Heart left ventricle (tissue), 13 donors: ENCODE results near the gene CNGA2.

ENCODE experiments used
- CTCF ChIP-seq, 12 donors: fragments of 200-600 bp; sonication (generic) in 4 of 12; IDR thresholded peaks; one replicate each; pipeline versions ENCODE4 v1.5.0 to v1.8.0; 2018 to 2022; ENCODE audit warnings: antibody characterized with exemption in 12 of 12, mild to moderate bottlenecking in 5 of 12
- POLR2A ChIP-seq, 2 donors: fragments of 450-650 bp; IDR thresholded peaks; one replicate each; pipeline ENCODE4 v1.6.1; 2017; ENCODE audit warnings: antibody characterized with exemption in 2 of 2, mild to moderate bottlenecking in 2 of 2, moderate library complexity in 2 of 2
- donor health status: ischemic (EF 13 %, LVEDD 7.1; RV severe dilation, severe dysfunction).
- donor health status: DM: no; HTN: yes; CAD: no.
- donor health status: DM: no; HTN: no; CAD: no.
- donor health status: ischemic (EF 25% LVEDD 6.9; RV normal size, moderate dysfunction).
- donor health status: ischemic (EF 25% LVEDD 5.7; RV mildly dilated, moderate dysfunction).
- donor health status: ischemic (EF 35%, LVEDD 5.7; RV mildly dilated, moderate dysfunction).
- donor health status: nonischemic (EF 11% LVEDD 7.7; RV severe dilation, severe dysfunction).
- donor health status: DM: yes; HTN: yes; CAD: no.
- donor health status: PGD.
- donor health status: ischemic (EF 29% LVEDD 5.4; RV normal size, mild dysfunction).
- donor health status: nonischemic (EF 23%, LVEDD 6.1; RV moderate dilation, normal function).

- peak; percentile 18 to 56 (median 40) for TF ChIP-seq CTCF (IDR thresholded peaks at IDR 0.05)
- TF ChIP-seq POLR2A (IDR thresholded peaks at IDR 0.05) = no peak
Observed at GRCh38 chrX:151713849-151714248, 20.7 kb upstream of the CNGA2 start.
